ENCODE measurements around the gene NCBP2. TPM values are rescaled to one million over a fixed set of nuclear protein-coding genes. Genes with fewer than 3 reads are reported as not detected.

NCBP2 gene
- total and polyA plus RNA-seq, 7 donors, result 33.1 to 78.5 (median 51.2) TPM

DNA sequence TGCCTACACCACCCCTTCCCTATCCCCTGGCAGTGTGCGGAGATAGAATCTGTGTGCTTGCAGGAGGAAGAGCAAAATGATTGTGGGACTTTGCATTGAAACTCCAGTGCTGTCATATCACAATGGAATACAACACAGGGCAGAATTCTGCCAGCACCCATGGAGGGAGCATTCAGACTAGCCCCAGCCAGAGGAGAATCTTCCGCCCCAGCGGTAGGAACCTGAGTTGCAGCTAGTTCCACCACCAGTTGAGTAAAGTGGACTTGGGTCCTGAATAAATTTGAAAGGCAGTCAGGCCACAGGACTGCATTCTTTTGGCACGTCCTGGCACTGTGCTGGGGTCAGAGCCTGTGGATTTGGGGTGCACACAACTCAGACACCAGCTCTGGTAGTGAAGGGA is 27.5 kb downstream of the NCBP2 start:
- 92 to 96% (median 94%) methylated on average over 4 of the region's 4 CpGs for WGBS, 3 donors
- H3K4me1 ChIP-seq, result no peaks in the 10 kb centered on the region
- TF ChIP-seq, protein P1, sequence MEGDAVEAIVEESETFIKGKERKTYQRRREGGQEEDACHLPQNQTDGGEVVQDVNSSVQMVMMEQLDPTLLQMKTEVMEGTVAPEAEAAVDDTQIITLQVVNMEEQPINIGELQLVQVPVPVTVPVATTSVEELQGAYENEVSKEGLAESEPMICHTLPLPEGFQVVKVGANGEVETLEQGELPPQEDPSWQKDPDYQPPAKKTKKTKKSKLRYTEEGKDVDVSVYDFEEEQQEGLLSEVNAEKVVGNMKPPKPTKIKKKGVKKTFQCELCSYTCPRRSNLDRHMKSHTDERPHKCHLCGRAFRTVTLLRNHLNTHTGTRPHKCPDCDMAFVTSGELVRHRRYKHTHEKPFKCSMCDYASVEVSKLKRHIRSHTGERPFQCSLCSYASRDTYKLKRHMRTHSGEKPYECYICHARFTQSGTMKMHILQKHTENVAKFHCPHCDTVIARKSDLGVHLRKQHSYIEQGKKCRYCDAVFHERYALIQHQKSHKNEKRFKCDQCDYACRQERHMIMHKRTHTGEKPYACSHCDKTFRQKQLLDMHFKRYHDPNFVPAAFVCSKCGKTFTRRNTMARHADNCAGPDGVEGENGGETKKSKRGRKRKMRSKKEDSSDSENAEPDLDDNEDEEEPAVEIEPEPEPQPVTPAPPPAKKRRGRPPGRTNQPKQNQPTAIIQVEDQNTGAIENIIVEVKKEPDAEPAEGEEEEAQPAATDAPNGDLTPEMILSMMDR (IDR thresholded peaks at IDR 0.05), result no peak
- no peaks in the 10 kb centered on the region for H3K27me3 ChIP-seq (ENCODE audit: insufficient read depth in 3 of 3, low read length in 2 of 3)
- peaks cover 2 to 40% of the 10 kb centered on the region in 2 donors for H3K36me3 ChIP-seq (ENCODE audit: insufficient read depth in 1 of 2, low read depth in 1 of 2)
- intact Hi-C loops (cut with DNase I), result no loop called here
- ATAC-seq (no peak), DNase-seq (no peak)
- no peak overlapping the region for H3K27ac ChIP-seq
- no peak overlapping the region for H3K4me3 ChIP-seq
- H3K9me3 ChIP-seq, result no peaks in the 10 kb centered on the region

DNA sequence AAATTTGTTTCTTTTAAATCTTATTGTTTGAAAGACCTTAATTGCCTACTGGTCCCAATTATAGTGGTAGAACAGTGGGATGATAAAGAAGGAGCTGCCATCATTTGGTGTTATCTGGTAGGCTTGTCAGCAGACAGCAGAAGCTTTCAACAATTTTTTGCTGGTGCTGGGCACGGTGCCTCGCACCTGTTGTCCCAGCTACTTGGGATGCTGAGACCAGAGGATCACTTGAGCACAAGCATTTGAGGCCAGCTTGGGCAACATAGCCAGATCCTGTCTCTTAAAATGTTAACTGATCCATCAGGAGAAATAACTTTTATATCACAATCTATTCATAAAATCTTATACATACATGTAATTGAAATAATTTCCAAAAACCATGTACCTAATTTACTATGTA is 38.6 kb downstream of the NCBP2 start:
- intact Hi-C loops (cut with DNase I), result no loop called here
- ATAC-seq, result peak in 3 of 4 donors; percentile 46 to 78 (median 76)
- no peaks in the 10 kb centered on the region for H3K4me1 ChIP-seq

DNA sequence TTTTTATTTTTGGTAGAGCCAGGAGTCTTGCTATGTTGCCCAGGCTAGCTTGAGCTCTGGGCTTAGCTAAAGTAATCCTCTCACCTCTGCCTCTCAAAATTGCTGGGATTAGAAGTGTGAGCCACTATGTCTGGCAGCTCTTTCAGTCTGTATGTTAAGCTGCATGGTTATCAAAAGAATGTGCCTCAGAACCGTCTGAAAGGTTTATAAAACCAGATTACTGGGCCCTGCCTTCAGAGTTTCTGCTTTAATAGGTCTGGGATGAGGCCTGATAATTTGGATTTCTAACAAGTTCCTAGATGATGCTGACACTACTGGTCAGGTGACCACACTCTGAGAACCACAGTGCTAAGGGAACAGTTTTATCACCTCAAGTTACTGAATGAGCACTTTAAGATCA is 40.0 kb downstream of the NCBP2 start:
- TF ChIP-seq, protein P1 (IDR thresholded peaks at IDR 0.05), result no peak
- 65 to 85% (median 67%) methylated on average over 1 of the region's 1 CpG for WGBS, 3 donors
- Histone ChIP-seq H3K27ac (no peak overlapping the region), H3K27me3 (ENCODE audit: insufficient read depth in 3 of 3, low read length in 2 of 3) (no peaks in the 10 kb centered on the region), H3K36me3 (ENCODE audit: insufficient read depth in 1 of 2, low read depth in 1 of 2) (peaks cover 16 to 78% of the 10 kb centered on the region in 2 donors), H3K4me1 (no peaks in the 10 kb centered on the region), H3K9me3 (no peaks in the 10 kb centered on the region), H3K4me3 (no peak overlapping the region)
- intact Hi-C loops (cut with DNase I), result no loop called here
- ATAC-seq (peak in 1 of 4 donors; percentile 27), DNase-seq (no peak)

More for the DNA sequence above, 38.6 kb downstream of the NCBP2 start:
- 25 to 47% (median 40%) methylated on average over 2 of the region's 2 CpGs for WGBS, 3 donors
- no peak for DNase-seq
- TF ChIP-seq, protein P1 (IDR thresholded peaks at IDR 0.05), result no peak
- no peaks in the 10 kb centered on the region for H3K27me3 ChIP-seq (ENCODE audit: insufficient read depth in 3 of 3, low read length in 2 of 3)
- H3K4me3 ChIP-seq, result no peak overlapping the region
- peak overlapping the region; percentile 36 for H3K27ac ChIP-seq
- peaks cover 16 to 85% of the 10 kb centered on the region in 2 donors for H3K36me3 ChIP-seq (ENCODE audit: insufficient read depth in 1 of 2, low read depth in 1 of 2)
- H3K9me3 ChIP-seq, result no peaks in the 10 kb centered on the region

DNA sequence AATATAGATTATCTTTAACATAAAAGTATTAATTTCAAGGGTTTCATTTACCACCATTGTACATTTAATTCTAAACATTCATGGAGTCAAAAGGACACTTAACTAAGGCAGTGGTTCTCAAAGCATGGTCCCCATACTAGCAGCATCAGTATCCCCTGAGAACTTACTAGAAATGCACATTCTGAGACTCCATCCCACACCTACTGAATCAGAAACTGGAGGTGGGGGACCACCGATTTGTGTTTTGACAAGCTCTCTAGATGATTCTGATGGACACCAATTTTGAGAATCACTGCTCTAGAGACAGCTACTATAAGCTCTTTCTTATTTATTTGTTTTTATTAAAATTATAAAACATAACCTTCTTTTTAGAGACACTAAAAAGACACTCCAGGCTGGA is 40.6 kb downstream of the NCBP2 start:
- 91 to 97% (median 93%) methylated on average over 1 of the region's 1 CpG for WGBS, 3 donors
- Histone ChIP-seq H3K36me3 (ENCODE audit: insufficient read depth in 1 of 2, low read depth in 1 of 2) (peaks cover 16 to 73% of the 10 kb centered on the region in 2 donors), H3K27ac (no peak overlapping the region), H3K27me3 (ENCODE audit: insufficient read depth in 3 of 3, low read length in 2 of 3) (no peaks in the 10 kb centered on the region), H3K4me1 (no peaks in the 10 kb centered on the region), H3K9me3 (no peaks in the 10 kb centered on the region), H3K4me3 (no peak overlapping the region)
- DNase-seq (no peak), ATAC-seq (no peak)
- TF ChIP-seq, protein P1 (IDR thresholded peaks at IDR 0.05), result no peak
- intact Hi-C loops (cut with DNase I), result no loop called here

DNA sequence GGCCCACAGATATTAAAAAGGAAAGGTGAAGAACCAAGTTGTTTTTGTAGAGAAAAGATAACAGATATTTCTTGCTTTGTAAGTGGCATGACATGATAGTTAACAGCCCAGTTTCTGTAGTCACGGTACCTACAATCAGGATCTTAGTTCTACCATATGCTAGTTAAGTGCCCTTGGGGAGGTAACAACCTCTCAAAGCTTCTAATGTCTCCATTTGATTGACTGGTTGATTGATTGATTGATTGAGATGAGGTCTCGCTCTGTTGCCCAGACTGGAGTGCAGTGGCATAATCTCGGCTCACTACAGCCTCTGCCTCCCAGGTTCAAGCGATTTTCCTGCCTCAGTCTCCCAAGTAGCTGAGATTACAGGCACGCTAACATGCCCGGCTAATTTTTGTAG is 46.1 kb downstream of the NCBP2 start:
- DNase-seq, result no peak
- Histone ChIP-seq H3K36me3 (ENCODE audit: insufficient read depth in 1 of 2, low read depth in 1 of 2) (peaks cover 0 to 20% of the 10 kb centered on the region in 2 donors), H3K4me3 (no peak overlapping the region), H3K4me1 (no peaks in the 10 kb centered on the region), H3K27ac (no peak overlapping the region), H3K27me3 (ENCODE audit: insufficient read depth in 3 of 3, low read length in 2 of 3) (no peaks in the 10 kb centered on the region), H3K9me3 (no peaks in the 10 kb centered on the region)
- intact Hi-C loops (cut with DNase I), result no loop called here
- TF ChIP-seq, protein P1 (IDR thresholded peaks at IDR 0.05), result no peak
- 87 to 95% (median 87%) methylated on average over 6 of the region's 6 CpGs for WGBS, 3 donors
- no peak for ATAC-seq
